ENCODE data around the gene CDC42BPB. TPM values are rescaled to one million over a fixed set of nuclear protein-coding genes. Genes with fewer than 3 reads are reported as not detected.

The CDC42BPB gene
- polyA plus RNA-seq, 1 donor (not counting 4 experiments of a cell fraction or from before 2014, with no cell fraction given), result 41.3 TPM

DNA sequence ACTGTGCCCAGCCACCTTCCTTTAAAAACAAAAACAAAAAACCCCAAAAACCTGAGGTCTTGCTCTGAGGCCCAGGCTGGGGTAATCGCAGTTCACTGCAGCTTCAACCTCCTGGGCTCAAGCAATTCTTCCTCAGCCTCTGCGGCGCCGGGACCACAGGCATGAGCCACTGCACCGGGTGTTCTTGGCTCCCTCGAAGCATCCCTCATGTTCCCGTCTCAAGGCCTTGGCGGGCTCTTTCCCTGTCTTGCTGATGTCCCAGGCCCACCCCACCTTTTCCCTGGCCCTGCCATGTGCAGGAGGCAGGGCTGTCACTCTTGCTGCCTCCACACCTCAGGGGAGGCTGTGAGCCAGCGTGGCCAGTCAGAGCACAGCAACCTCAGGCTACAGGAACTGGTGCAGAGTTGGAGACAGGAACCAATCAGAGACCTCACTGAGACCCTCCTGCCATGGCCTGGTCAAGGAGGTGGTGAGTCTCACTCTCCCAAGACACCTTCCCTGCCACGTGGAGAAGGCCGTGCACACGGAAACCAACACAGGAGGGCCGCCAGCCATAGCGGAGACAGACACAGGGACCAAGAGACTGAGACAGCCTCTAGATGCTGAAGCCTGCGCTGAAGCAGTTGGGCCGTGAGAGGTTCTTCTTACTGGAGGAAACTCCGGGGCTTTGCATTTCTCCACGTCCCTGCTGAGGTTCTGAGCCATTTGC lies 140.8 kb downstream of the CDC42BPB start:
- H3K4me2 ChIP-seq (ENCODE audit: control insufficient read depth, extremely low read depth, insufficient read depth, low read depth, low read length), result no peak overlapping the region
- H3K36me3 ChIP-seq (ENCODE audit: control insufficient read depth in 2 of 2, extremely low read depth in 1 of 2, insufficient read depth in 2 of 2, low read length in 2 of 2), result peaks cover 0 to 2% of the 10 kb centered on the region in 2 experiments
- no peaks in the 10 kb centered on the region for H3K9me3 ChIP-seq (ENCODE audit: control insufficient read depth, low read depth, low read length)
- H3K27me3 ChIP-seq (ENCODE audit: control insufficient read depth, extremely low read depth, insufficient read depth, low read length), result no peaks in the 10 kb centered on the region
- no peak for DNase-seq (ENCODE audit: low read depth, low spot score)
- dilution Hi-C loops (cut with MboI; ENCODE audit: extremely low pct_ligation_motif_present, low sequenced_read_pairs), result no loop called here
- H2AFZ ChIP-seq (ENCODE audit: control insufficient read depth, low read length), result no peak overlapping the region
- H3K9ac ChIP-seq (ENCODE audit: control insufficient read depth, extremely low read depth, insufficient read depth, low read length), result no peak overlapping the region
- no peak for TF ChIP-seq EZH2 (IDR thresholded peaks at IDR 0.05; ENCODE audit: low read length)
- TF ChIP-seq, protein P1, sequence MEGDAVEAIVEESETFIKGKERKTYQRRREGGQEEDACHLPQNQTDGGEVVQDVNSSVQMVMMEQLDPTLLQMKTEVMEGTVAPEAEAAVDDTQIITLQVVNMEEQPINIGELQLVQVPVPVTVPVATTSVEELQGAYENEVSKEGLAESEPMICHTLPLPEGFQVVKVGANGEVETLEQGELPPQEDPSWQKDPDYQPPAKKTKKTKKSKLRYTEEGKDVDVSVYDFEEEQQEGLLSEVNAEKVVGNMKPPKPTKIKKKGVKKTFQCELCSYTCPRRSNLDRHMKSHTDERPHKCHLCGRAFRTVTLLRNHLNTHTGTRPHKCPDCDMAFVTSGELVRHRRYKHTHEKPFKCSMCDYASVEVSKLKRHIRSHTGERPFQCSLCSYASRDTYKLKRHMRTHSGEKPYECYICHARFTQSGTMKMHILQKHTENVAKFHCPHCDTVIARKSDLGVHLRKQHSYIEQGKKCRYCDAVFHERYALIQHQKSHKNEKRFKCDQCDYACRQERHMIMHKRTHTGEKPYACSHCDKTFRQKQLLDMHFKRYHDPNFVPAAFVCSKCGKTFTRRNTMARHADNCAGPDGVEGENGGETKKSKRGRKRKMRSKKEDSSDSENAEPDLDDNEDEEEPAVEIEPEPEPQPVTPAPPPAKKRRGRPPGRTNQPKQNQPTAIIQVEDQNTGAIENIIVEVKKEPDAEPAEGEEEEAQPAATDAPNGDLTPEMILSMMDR (optimal IDR thresholded peaks at IDR 0.05 in 1 of 3, IDR thresholded peaks at IDR 0.05 in 1 of 3, conservative IDR thresholded peaks at IDR 0.05 in 1 of 3; ENCODE audit: extremely low read depth in 1 of 3, insufficient read depth in 2 of 3, low read length in 3 of 3), result no peak
- H3K4me3 ChIP-seq (ENCODE audit: control insufficient read depth in 2 of 3, extremely low read depth in 1 of 3, insufficient read depth in 2 of 3, low read depth in 1 of 3, low read length in 3 of 3), result no peak overlapping the region
- no peaks in the 10 kb centered on the region for H3K79me2 ChIP-seq (ENCODE audit: control insufficient read depth, insufficient read depth, low read length)
- H3K27ac ChIP-seq (ENCODE audit: control insufficient read depth, insufficient read depth, low read length), result no peak overlapping the region
- H4K20me1 ChIP-seq (ENCODE audit: control insufficient read depth, extremely low read depth, insufficient read depth, low read length), result no peaks in the 10 kb centered on the region
- no peaks in the 10 kb centered on the region for H3K4me1 ChIP-seq (ENCODE audit: control insufficient read depth, extremely low read depth, insufficient read depth, low read length)
- FAIRE-seq, result no peak
- no peaks in the 10 kb centered on the region for H3K9me1 ChIP-seq (ENCODE audit: control insufficient read depth, extremely low read depth, insufficient read depth, low read length)

DNA sequence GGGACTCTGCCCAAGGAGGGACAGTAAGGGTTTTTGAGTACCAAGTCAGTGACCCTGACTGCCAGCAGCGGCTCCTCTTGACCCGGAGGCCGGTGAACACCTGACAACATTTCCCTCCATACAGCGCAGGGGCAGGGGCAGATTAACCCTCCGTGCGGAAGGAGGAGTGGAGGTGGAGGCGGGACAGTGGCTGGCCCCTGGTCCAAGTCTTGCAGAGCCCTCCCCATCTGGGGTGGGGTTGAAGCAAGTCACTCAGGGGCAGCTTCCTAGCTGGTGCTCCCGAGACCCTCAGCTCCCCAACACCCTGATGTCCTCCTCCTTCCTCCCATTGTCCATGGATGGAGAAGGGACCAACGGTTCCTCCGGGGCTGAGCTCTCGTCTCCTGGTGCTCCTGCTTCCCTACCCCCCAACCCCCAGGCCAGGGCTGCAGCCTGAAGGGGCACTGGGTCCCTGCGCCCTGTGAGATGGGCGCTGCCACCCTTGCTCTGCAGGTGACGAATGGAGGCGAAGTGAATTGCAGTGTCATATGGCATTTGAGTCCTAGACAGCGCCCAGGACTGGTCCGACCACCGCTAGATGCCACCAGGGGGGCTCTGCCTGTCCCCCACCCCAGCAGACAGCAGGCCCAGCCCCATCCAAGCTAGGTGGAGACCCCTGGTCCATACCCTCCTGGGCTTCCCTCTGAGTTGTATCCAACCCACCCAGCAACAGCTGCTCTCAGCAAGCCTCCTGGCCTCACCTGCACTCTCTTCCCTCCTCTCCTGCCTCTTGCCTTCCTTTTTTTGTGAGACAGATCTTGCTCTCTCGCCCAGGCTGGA lies 141.8 kb downstream of the CDC42BPB start:
- Histone ChIP-seq H3K79me2 (ENCODE audit: control insufficient read depth, insufficient read depth, low read length) (no peaks in the 10 kb centered on the region), H3K9me3 (ENCODE audit: control insufficient read depth, low read depth, low read length) (no peaks in the 10 kb centered on the region), H3K4me3 (ENCODE audit: control insufficient read depth in 2 of 3, extremely low read depth in 1 of 3, insufficient read depth in 2 of 3, low read depth in 1 of 3, low read length in 3 of 3) (no peak overlapping the region), H3K36me3 (ENCODE audit: control insufficient read depth in 2 of 2, extremely low read depth in 1 of 2, insufficient read depth in 2 of 2, low read length in 2 of 2) (peaks cover 0 to 2% of the 10 kb centered on the region in 2 experiments), H4K20me1 (ENCODE audit: control insufficient read depth, extremely low read depth, insufficient read depth, low read length) (no peaks in the 10 kb centered on the region), H2AFZ (ENCODE audit: control insufficient read depth, low read length) (no peak overlapping the region), H3K9me1 (ENCODE audit: control insufficient read depth, extremely low read depth, insufficient read depth, low read length) (no peaks in the 10 kb centered on the region), H3K4me2 (ENCODE audit: control insufficient read depth, extremely low read depth, insufficient read depth, low read depth, low read length) (no peak overlapping the region), H3K4me1 (ENCODE audit: control insufficient read depth, extremely low read depth, insufficient read depth, low read length) (no peaks in the 10 kb centered on the region), H3K27me3 (ENCODE audit: control insufficient read depth, extremely low read depth, insufficient read depth, low read length) (no peaks in the 10 kb centered on the region), H3K27ac (ENCODE audit: control insufficient read depth, insufficient read depth, low read length) (no peak overlapping the region), H3K9ac (ENCODE audit: control insufficient read depth, extremely low read depth, insufficient read depth, low read length) (no peak overlapping the region)
- DNase-seq (ENCODE audit: low read depth, low spot score) (no peak), FAIRE-seq (no peak)
- no peak for TF ChIP-seq EZH2 (IDR thresholded peaks at IDR 0.05; ENCODE audit: low read length)
- TF ChIP-seq, protein P1 (optimal IDR thresholded peaks at IDR 0.05 in 1 of 3, IDR thresholded peaks at IDR 0.05 in 1 of 3, conservative IDR thresholded peaks at IDR 0.05 in 1 of 3; ENCODE audit: extremely low read depth in 1 of 3, insufficient read depth in 2 of 3, low read length in 3 of 3), result no peak
- dilution Hi-C loops (cut with MboI; ENCODE audit: extremely low pct_ligation_motif_present, low sequenced_read_pairs), result no loop called here
